ENCODE results near the gene GMDS. TPM values are rescaled to one million over a fixed set of nuclear protein-coding genes. Genes with fewer than 3 reads are reported as not detected.

GMDS gene
- polyA plus RNA-seq, 1 of the 3 experiments (the other 2 are of a cell fraction), result 12.3 TPM

GRCh38 chr6:2094642-2095041, 150.8 kb downstream of the GMDS start:
- Histone ChIP-seq H3F3A (replicated peaks; ENCODE audit: insufficient read depth) (no peaks in the 10 kb centered on the region), H4K20me1 (ENCODE audit: insufficient read depth) (no peaks in the 10 kb centered on the region), H3K9ac (no peak overlapping the region), H3K36me3 (replicated peaks in 1 of 2; ENCODE audit: control insufficient read depth in 1 of 2, insufficient read depth in 2 of 2, low read length in 1 of 2) (no peaks in the 10 kb centered on the region), H3K4me1 (ENCODE audit: control insufficient read depth in 1 of 2, insufficient read depth in 2 of 2, low read depth in 1 of 2, low read length in 1 of 2) (no peaks in the 10 kb centered on the region), H3K4me3 (ENCODE audit: low read depth in 2 of 2, low read length in 1 of 2) (no peak overlapping the region), H3K9me2 (no peaks in the 10 kb centered on the region), H2AFZ (ENCODE audit: low read depth) (no peak overlapping the region), H3K9me3 (no peaks in the 10 kb centered on the region), H3K27me3 (ENCODE audit: insufficient read depth) (no peaks in the 10 kb centered on the region), H3K27ac (ENCODE audit: low read depth in 2 of 2, low read length in 1 of 2) (no peak overlapping the region), H3K79me2 (ENCODE audit: insufficient read depth) (no peaks in the 10 kb centered on the region), H3K4me2 (no peak overlapping the region)
- 96% methylated on average over 2 of the region's 2 CpGs for WGBS (ENCODE audit: low lambda C conversion rate)
- CTCF ChIA-PET, result interaction anchor here (1.8 to 2.5 kb wide), 2 partner anchors 10 to 498 kb away, joined by 5 to 15 read pairs; no protein-coding TSS in a partner anchor
- POLR2A ChIA-PET, result no interaction called here
- DNase-seq, result no peak
- TF ChIP-seq GATA2 (CRISPR knock-in tag; IDR thresholded peaks at IDR 0.05) (no peak), GABPA (IDR thresholded peaks at IDR 0.05; ENCODE audit: low read depth) (no peak), NFIC (IDR thresholded peaks at IDR 0.05; ENCODE audit: borderline replicate concordance) (no peak), FOXM1 (IDR thresholded peaks at IDR 0.05; ENCODE audit: low read depth) (no peak), IRF3 (IDR thresholded peaks at IDR 0.05; ENCODE audit: low read depth, low read length) (no peak), CTCF (IDR thresholded peaks at IDR 0.05) (no peak), EP300 (IDR thresholded peaks at IDR 0.05; ENCODE audit: borderline replicate concordance in 1 of 2, low read depth in 1 of 2, low read length in 1 of 2) (no peak), TCF12 (IDR thresholded peaks at IDR 0.05) (no peak), TEAD4 (IDR thresholded peaks at IDR 0.05; ENCODE audit: borderline replicate concordance, insufficient read depth) (no peak), USF1 (IDR thresholded peaks at IDR 0.05; ENCODE audit: borderline replicate concordance, low read depth) (no peak), ZBTB33 (IDR thresholded peaks at IDR 0.05; ENCODE audit: borderline replicate concordance, low read depth) (no peak), SIN3A (IDR thresholded peaks at IDR 0.05; ENCODE audit: borderline replicate concordance, low read depth, low read length) (no peak), CHD2 (IDR thresholded peaks at IDR 0.05; ENCODE audit: low read length, partially characterized antibody) (no peak), MEF2A (IDR thresholded peaks at IDR 0.05; ENCODE audit: borderline replicate concordance, low read depth) (no peak), MXI1 (IDR thresholded peaks at IDR 0.05; ENCODE audit: low read depth, low read length) (no peak), PBX3 (IDR thresholded peaks at IDR 0.05) (no peak), SMC3 (IDR thresholded peaks at IDR 0.05; ENCODE audit: low read depth, low read length) (no peak), FOXJ3 (CRISPR knock-in tag; IDR thresholded peaks at IDR 0.05) (no peak)

Data from SK-N-SH (cell line).